ENCODE measurements around the gene DISP2.

- no peak for TF ChIP-seq MYBL2 (IDR thresholded peaks at IDR 0.05; ENCODE audit: low read depth)
- no peak for TF ChIP-seq MYBL2 (CRISPR knock-in tag; IDR thresholded peaks at IDR 0.05; ENCODE audit: borderline replicate concordance)
- TF ChIP-seq NBN (IDR thresholded peaks at IDR 0.05; ENCODE audit: low read depth): no peak
- TF ChIP-seq GTF3C2 (IDR thresholded peaks at IDR 0.05; ENCODE audit: borderline replicate concordance, extremely low read depth, insufficient read length): no peak
- TF ChIP-seq MED1 (CRISPR knock-in tag; IDR thresholded peaks at IDR 0.05; ENCODE audit: borderline replicate concordance): no peak
- no peak for TF ChIP-seq RFX5 (IDR thresholded peaks at IDR 0.05; ENCODE audit: low read depth, low read length)
- TF ChIP-seq ZNF75A (CRISPR knock-in tag; IDR thresholded peaks at IDR 0.05): no peak
- TF ChIP-seq MAX (CRISPR knock-in tag; IDR thresholded peaks at IDR 0.05): no peak
- TF ChIP-seq SMARCB1 (IDR thresholded peaks at IDR 0.05; ENCODE audit: insufficient read length, low read depth): no peak
- no peak for TF ChIP-seq ELF1 (tag; IDR thresholded peaks at IDR 0.05)
- TF ChIP-seq RNF2 (IDR thresholded peaks at IDR 0.05): no peak
- TF ChIP-seq SMC3 (conservative IDR thresholded peaks at IDR 0.05; ENCODE audit: insufficient read depth, low read depth, low read length): peak; percentile 88
- TF ChIP-seq EZH2 (IDR thresholded peaks at IDR 0.05; ENCODE audit: borderline replicate concordance, low read depth, low read length): no peak
Observed at GRCh38 chr15:40344631-40345120, 13.3 kb upstream of the DISP2 start.

Data from K562 (cell line).